Stimulated activated CD8-positive, alpha-beta memory T cell treated with anti-CD3 and anti-CD28 coated beads, Interleukin-2, amount 100 ng/mL, for 1 hour (primary cell): ENCODE measurements around the gene TROAP.
A peak's percentile ranks its signal among the peaks of the same experiment; 100 is the strongest.
"Not testable (repeated sequence)": the region's sequence is repeated elsewhere in the genome, so short reads cannot be mapped to it uniquely, and the experiment has no call there.

Experiments
- DNase-seq, 2 donors: peaks; one replicate each; pipeline ENCODE4 v3.0.0-alpha.2; 2020; ENCODE audit warnings: low read depth in 2 of 2

TROAP gene

GRCh38 chr12:49366652-49367380 lies 43.8 kb downstream of the TROAP start:
- peak; percentile 64 to 73 for DNase-seq

- DNase-seq: no peak
Observed at GRCh38 chr12:49367381-49368239, 44.6 kb downstream of the TROAP start, which contains the start of gene SPATS2. Gene SPATS2 (plus strand): TSS chr12:49367462. CDS start chr12:49461013, 93,551 bp downstream.

- no peak for DNase-seq
Observed at GRCh38 chr12:49368240-49368600, 45.2 kb downstream of the TROAP start.

- no peak for DNase-seq
Observed at GRCh38 chr12:49369411-49370145, 46.5 kb downstream of the TROAP start.

- DNase-seq: no peak
Observed at GRCh38 chr12:49370539-49370938, 47.5 kb downstream of the TROAP start.

GRCh38 chr12:49375406-49375805 lies 52.4 kb downstream of the TROAP start:
- DNase-seq: no peak

GRCh38 chr12:49377386-49377785 lies 54.3 kb downstream of the TROAP start:
- DNase-seq: no peak

- DNase-seq: not testable (repeated sequence)
Observed at GRCh38 chr12:49380184-49380583, 57.1 kb downstream of the TROAP start.
